ENCODE results near the gene TMEFF2.
"Not testable (repeated sequence)": the region's sequence is repeated elsewhere in the genome, so short reads cannot be mapped to it uniquely, and the experiment has no call there.

TMEFF2 gene

DNA sequence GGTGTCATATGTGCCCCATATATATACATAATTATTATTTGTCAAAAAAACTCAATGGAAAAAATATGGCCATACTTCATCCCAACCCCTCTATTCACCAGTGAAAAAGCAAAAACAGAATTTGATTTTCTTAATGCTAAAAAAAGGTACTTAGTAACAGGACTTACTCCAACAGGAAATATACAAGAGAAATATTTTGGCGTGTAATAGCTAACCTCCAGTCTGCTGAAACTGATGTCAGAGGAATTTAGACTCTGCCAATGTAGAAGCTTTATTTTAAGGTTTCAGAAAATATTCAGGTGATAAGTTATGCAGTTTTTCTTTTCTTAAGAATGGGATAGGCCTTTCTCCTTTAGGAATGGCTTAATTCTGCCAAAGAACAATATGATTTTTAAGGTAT is 72.6 kb downstream of the TMEFF2 start:
- no peak for TF ChIP-seq ZFX (IDR thresholded peaks at IDR 0.05; ENCODE audit: borderline replicate concordance)
- TF ChIP-seq, protein P1, sequence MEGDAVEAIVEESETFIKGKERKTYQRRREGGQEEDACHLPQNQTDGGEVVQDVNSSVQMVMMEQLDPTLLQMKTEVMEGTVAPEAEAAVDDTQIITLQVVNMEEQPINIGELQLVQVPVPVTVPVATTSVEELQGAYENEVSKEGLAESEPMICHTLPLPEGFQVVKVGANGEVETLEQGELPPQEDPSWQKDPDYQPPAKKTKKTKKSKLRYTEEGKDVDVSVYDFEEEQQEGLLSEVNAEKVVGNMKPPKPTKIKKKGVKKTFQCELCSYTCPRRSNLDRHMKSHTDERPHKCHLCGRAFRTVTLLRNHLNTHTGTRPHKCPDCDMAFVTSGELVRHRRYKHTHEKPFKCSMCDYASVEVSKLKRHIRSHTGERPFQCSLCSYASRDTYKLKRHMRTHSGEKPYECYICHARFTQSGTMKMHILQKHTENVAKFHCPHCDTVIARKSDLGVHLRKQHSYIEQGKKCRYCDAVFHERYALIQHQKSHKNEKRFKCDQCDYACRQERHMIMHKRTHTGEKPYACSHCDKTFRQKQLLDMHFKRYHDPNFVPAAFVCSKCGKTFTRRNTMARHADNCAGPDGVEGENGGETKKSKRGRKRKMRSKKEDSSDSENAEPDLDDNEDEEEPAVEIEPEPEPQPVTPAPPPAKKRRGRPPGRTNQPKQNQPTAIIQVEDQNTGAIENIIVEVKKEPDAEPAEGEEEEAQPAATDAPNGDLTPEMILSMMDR (IDR thresholded peaks at IDR 0.05), result no peak
- no peak overlapping the region for H3K27ac ChIP-seq

DNA sequence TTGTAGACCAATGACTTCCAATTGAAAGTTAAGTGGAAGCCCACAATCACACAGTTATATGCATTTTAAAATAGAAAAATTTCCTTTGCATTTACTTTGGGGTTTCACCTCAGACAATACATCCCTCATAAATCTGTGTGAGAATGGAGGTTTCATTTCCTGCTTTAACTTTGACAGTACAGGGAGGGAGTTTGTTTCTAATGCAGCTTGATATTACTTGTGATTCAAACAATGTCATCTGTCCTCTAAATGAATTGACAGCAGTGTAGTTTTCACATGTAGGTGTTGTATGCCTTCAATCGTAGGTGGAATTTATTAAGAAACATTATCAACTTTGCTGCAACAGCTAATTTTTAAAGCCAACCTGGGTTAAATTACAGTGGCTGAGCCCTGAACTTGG is 75.2 kb downstream of the TMEFF2 start:
- TF ChIP-seq, protein P1 (IDR thresholded peaks at IDR 0.05), result no peak
- TF ChIP-seq ZFX (IDR thresholded peaks at IDR 0.05; ENCODE audit: borderline replicate concordance), result no peak
- no peak overlapping the region for H3K27ac ChIP-seq

DNA sequence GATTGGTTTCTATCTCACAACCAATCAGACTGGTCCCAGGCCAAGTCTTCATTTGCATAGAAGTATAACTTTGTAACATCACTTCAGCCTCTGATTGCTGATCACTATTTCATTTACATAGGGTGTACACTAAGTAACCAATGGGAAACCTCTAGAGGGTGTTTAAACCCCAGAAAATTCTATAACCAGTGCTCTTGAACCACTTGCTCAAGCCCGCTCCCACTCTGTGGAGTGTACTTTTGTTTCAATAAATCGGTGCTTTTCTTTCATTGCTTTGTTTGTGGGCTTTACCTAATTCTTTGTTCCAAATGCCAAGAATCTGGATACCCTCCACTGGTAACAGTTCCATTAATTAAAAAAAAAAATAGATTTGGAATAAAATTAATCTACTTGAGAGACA is 77.0 kb downstream of the TMEFF2 start:
- H3K27ac ChIP-seq, result no peak overlapping the region
- TF ChIP-seq ZFX (IDR thresholded peaks at IDR 0.05; ENCODE audit: borderline replicate concordance), result no peak
- TF ChIP-seq, protein P1 (IDR thresholded peaks at IDR 0.05), result no peak

DNA sequence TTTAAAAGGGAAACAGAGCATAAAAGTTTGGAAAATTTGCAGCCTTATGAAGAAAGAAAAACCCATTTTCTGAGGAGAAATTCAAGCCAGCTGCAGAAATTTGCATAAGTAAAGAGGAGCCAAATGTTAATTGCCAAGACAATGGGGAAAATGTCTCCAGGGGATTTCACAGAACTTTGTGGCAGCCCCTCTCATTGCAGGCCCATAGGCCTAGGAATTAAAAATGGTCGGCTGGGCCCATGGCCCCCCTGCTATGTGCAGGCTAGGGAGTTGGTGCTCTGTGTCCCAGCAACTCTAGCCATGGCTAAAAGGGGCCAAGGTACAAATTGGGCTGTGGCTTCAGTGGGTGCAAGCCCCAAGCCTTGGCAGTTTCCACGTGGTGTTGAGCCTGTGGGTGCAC is 83.2 kb downstream of the TMEFF2 start:
- H3K27ac ChIP-seq, result not testable (repeated sequence)

DNA sequence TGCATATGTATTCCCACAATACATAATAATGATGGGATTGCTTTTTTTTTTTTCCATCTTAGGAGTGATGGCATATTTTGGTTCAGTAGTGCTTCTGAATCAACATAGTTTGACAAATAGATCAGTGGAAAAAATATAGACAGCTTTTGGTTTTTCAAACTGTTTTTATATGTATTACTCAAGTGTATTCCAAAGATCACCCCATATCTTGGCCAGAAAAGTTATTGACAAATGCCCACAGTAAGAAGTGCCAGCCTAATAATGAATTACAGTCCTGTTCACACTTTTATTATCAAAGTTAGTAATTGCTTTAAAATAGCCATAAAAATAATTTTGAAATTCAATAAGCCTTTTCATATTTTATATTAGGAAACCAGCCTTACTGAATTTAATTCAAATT is 95.0 kb downstream of the TMEFF2 start:
- no peak overlapping the region for H3K27ac ChIP-seq
- TF ChIP-seq ZFX (IDR thresholded peaks at IDR 0.05; ENCODE audit: borderline replicate concordance), result no peak
- TF ChIP-seq, protein P1 (IDR thresholded peaks at IDR 0.05), result no peak

DNA sequence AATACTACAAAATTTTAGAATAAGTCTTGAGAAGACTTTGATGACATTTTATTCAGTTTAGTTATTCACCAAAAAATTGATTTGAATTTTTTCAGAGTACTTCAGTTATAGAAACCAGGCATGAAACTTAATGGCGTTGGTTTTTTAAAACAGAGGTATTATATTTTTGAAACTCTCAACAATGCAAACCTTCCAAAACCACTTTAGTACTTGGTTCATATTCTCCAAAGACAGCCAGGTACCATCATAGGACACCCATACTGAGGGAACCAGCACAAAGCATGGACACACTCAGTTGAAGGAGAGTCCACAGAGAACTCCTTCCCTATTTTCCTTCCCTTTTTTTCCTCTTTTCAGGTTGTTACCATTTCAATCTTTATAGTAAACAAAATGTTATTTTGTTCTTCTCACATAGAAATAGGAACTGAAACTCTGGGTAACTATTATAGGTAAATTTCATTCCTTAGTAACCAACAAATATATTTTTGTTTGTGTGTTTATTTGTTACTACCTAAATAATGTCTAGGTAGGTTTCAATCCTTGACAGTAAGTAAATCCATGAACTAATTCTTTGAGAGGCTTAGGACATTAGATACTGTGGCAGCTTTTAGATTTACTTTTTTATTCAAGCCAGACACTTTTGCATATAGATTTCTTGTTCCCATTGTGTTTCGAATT is 95.8 kb downstream of the TMEFF2 start:
- no peak for TF ChIP-seq ZFX (IDR thresholded peaks at IDR 0.05; ENCODE audit: borderline replicate concordance)
- no peak overlapping the region for H3K27ac ChIP-seq

DNA sequence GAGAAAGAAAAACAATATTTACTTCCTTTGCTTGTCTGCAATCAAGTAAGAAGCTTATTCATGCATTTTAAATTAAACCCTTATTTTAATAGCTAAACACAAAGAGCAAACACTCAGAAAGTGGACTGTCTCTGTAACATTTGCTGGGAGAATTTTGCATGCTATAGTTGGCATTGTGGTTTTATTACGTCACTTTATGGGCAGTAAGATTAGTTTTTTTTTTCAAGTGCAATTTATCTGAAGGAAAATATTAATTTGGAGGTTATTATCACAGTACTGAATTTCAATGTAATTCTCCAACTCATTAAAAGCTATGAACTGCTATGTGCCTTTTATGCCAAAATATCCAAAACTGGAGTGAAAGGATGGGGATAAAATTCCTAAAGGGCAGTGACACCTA is 103.3 kb downstream of the TMEFF2 start:
- H3K27ac ChIP-seq, result no peak overlapping the region
- TF ChIP-seq, protein P1 (IDR thresholded peaks at IDR 0.05), result no peak
- TF ChIP-seq ZFX (IDR thresholded peaks at IDR 0.05; ENCODE audit: borderline replicate concordance), result no peak

DNA sequence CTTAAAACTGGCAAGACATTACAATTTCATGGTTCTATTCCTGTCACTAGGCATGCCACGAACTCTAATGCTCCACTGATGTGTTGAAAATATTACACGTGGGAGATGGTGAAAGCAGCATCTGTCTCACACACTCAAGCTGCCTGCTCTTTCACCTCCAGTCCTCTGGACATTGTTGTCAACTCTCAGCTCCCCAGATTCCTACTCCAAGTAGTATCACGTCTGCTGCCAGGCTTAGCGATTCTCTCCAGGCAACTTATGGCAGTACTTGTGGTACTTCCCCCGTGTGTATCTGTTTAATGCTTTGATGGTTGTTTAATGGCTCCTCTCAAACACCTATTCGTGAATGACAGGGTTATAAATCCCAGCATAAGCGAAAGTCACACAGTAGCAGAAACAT is 103.8 kb downstream of the TMEFF2 start:
- H3K27ac ChIP-seq, result no peak overlapping the region
- TF ChIP-seq, protein P1 (IDR thresholded peaks at IDR 0.05), result no peak
- no peak for TF ChIP-seq ZFX (IDR thresholded peaks at IDR 0.05; ENCODE audit: borderline replicate concordance)

All from 22Rv1 (cell line).